ENCODE data around the gene SMC1A.

- TF ChIP-seq CTCF (IDR thresholded peaks at IDR 0.05) (no peak), POLR2AphosphoS5 (IDR thresholded peaks at IDR 0.05; ENCODE audit: insufficient read depth in 1 of 2, low read depth in 1 of 2) (no peak), POLR2A (IDR thresholded peaks at IDR 0.05) (no peak)
Observed at GRCh38 chrX:53340852-53341645, 81.4 kb downstream of the SMC1A start.
